ENCODE results near the gene COBL.

The COBL gene

DNA sequence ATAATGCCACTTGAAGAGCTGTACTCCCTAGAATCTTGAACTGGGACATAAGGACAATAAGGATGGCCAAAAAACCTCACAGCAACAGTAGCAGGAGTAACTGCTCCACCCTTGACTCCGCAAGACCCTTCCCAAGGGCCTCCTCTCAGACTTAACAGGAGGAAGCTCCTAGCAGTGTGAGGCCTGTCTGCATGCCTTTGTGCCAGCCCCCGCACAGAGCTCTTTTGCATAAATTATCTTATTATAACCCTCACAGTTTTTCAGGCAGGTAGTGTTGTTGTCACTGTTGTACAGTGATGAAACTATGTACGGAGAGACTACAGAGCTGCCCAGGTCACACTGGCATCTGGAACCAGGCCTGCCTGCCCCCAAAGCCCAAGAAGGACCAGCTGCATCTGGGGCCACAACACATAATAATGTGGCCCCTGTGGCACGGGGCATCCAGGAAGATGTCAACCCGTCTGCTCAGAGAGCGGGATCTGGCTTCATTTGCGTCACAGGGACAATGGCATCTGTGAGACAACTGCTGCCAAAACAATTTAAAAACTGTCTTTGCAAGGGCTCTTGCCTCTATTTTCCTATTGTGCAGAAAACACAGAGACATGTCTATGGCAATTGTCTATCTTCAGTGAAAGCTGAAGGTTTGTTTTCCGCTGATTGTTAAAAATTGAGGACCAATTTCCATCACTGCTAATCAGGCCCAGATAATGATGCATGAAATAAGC is 284.7 kb downstream of the COBL start:
- H3K18ac ChIP-seq (ENCODE audit: low read length): no peak overlapping the region
- H3K27me3 ChIP-seq (ENCODE audit: control insufficient read depth in 3 of 3, insufficient read depth in 3 of 3, low read depth in 1 of 3, low read length in 3 of 3): no peaks in the 10 kb centered on the region
- no peak overlapping the region for H4K8ac ChIP-seq (ENCODE audit: low read depth, low read length)
- H2AK5ac ChIP-seq (ENCODE audit: low read depth, low read length): no peak overlapping the region
- no peak overlapping the region for H4K91ac ChIP-seq (ENCODE audit: low read depth, low read length, poor library complexity)
- no peak overlapping the region for H3K4ac ChIP-seq (ENCODE audit: low read length)
- no peak overlapping the region for H2BK15ac ChIP-seq (ENCODE audit: low read length)
- no peak overlapping the region for H3K23ac ChIP-seq (ENCODE audit: low read depth, low read length, poor library complexity)
- H3K27ac ChIP-seq (replicated peaks; ENCODE audit: low read length): no peak overlapping the region
- no peaks in the 10 kb centered on the region for H3K79me1 ChIP-seq (ENCODE audit: low read depth, low read length)
- peak overlapping the region; percentile 79 for H2BK5ac ChIP-seq (ENCODE audit: low read length)
- no peak overlapping the region for H3K4me2 ChIP-seq (ENCODE audit: insufficient read depth, low read length, poor library complexity, severe bottlenecking)
- no peak overlapping the region for H2BK12ac ChIP-seq (ENCODE audit: low read length)
- no CpG with 5 or more reads among the region's 8 CpGs for WGBS, 2 donors (ENCODE audit: extremely low coverage in 2 of 2, insufficient read length in 2 of 2, insufficient replicate concordance in 1 of 2)
- no peak overlapping the region for H3K9ac ChIP-seq (ENCODE audit: low read depth, low read length, poor library complexity)
- no peaks in the 10 kb centered on the region for H3K36me3 ChIP-seq (replicated peaks in 1 of 2; ENCODE audit: control insufficient read depth in 2 of 2, insufficient read depth in 2 of 2, low read length in 2 of 2)
- no peak for DNase-seq (ENCODE audit: low spot score)
- no peak overlapping the region for H3K14ac ChIP-seq (ENCODE audit: low read length)
- H2BK120ac ChIP-seq (ENCODE audit: low read depth, low read length): no peak overlapping the region
- no peak overlapping the region for H2AFZ ChIP-seq (ENCODE audit: low read length)
- H3K4me1 ChIP-seq (ENCODE audit: control insufficient read depth in 2 of 2, insufficient read depth in 1 of 2, low read depth in 1 of 2, low read length in 2 of 2): peaks cover 0 to 6% of the 10 kb centered on the region in 2 donors
- no peaks in the 10 kb centered on the region for H3K9me3 ChIP-seq (replicated peaks in 1 of 2; ENCODE audit: control insufficient read depth in 2 of 2, insufficient read depth in 1 of 2, low read depth in 1 of 2, low read length in 2 of 2)
- H3K4me3 ChIP-seq (ENCODE audit: low read length in 2 of 2): no peak overlapping the region

DNA sequence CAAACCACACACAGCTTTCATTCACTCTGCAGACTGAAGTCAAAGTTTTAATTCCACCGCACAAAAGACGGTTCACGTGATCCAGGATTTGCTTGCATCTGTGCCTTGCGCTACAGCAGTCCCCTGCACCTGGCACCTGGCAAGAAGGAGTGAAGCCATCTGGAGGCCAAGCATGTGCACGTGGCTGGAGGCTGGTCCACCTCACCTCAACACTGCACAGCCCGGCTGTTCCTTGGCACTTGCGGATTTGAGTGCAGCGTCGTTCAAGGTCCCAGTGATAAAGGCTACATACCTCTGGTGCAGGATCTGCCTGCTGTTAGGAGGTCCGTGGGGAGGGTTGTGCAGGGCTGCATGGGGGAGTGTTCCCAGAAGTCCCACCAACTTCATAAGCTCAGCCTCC is 285.4 kb downstream of the COBL start:
- no peak overlapping the region for H2BK120ac ChIP-seq (ENCODE audit: low read depth, low read length)
- H3K14ac ChIP-seq (ENCODE audit: low read length): no peak overlapping the region
- H2BK12ac ChIP-seq (ENCODE audit: low read length): no peak overlapping the region
- H3K18ac ChIP-seq (ENCODE audit: low read length): peak overlapping the region; percentile 60
- H4K91ac ChIP-seq (ENCODE audit: low read depth, low read length, poor library complexity): no peak overlapping the region
- WGBS, 2 donors (ENCODE audit: extremely low coverage in 2 of 2, insufficient read length in 2 of 2, insufficient replicate concordance in 1 of 2): no CpG with 5 or more reads among the region's 10 CpGs
- H3K79me1 ChIP-seq (ENCODE audit: low read depth, low read length): no peaks in the 10 kb centered on the region
- no peak for DNase-seq (ENCODE audit: low spot score)
- no peak overlapping the region for H2AFZ ChIP-seq (ENCODE audit: low read length)
- no peak overlapping the region for H3K27ac ChIP-seq (replicated peaks; ENCODE audit: low read length)
- no peak overlapping the region for H3K4me2 ChIP-seq (ENCODE audit: insufficient read depth, low read length, poor library complexity, severe bottlenecking)
- H2BK15ac ChIP-seq (ENCODE audit: low read length): no peak overlapping the region
- peak overlapping the region; percentile 78 for H2AK5ac ChIP-seq (ENCODE audit: low read depth, low read length)
- H2BK5ac ChIP-seq (ENCODE audit: low read length): peak overlapping the region; percentile 79
- no peak overlapping the region for H3K4me3 ChIP-seq (ENCODE audit: low read length in 2 of 2)
- H3K4ac ChIP-seq (ENCODE audit: low read length): no peak overlapping the region
- no peak overlapping the region for H3K9ac ChIP-seq (ENCODE audit: low read depth, low read length, poor library complexity)
- H3K23ac ChIP-seq (ENCODE audit: low read depth, low read length, poor library complexity): peak overlapping the region; percentile 17
- no peak overlapping the region for H4K8ac ChIP-seq (ENCODE audit: low read depth, low read length)
- no peaks in the 10 kb centered on the region for H3K36me3 ChIP-seq (replicated peaks in 1 of 2; ENCODE audit: control insufficient read depth in 2 of 2, insufficient read depth in 2 of 2, low read length in 2 of 2)
- peaks cover 0 to 6% of the 10 kb centered on the region in 2 donors for H3K4me1 ChIP-seq (ENCODE audit: control insufficient read depth in 2 of 2, insufficient read depth in 1 of 2, low read depth in 1 of 2, low read length in 2 of 2)
- no peaks in the 10 kb centered on the region for H3K27me3 ChIP-seq (ENCODE audit: control insufficient read depth in 3 of 3, insufficient read depth in 3 of 3, low read depth in 1 of 3, low read length in 3 of 3)
- H3K9me3 ChIP-seq (replicated peaks in 1 of 2; ENCODE audit: control insufficient read depth in 2 of 2, insufficient read depth in 1 of 2, low read depth in 1 of 2, low read length in 2 of 2): no peaks in the 10 kb centered on the region

- H3K18ac ChIP-seq (ENCODE audit: low read length): no peak overlapping the region
- H3K9me3 ChIP-seq (replicated peaks in 1 of 2; ENCODE audit: control insufficient read depth in 2 of 2, insufficient read depth in 1 of 2, low read depth in 1 of 2, low read length in 2 of 2): no peaks in the 10 kb centered on the region
- no peak overlapping the region for H2BK5ac ChIP-seq (ENCODE audit: low read length)
- no peak overlapping the region for H2BK12ac ChIP-seq (ENCODE audit: low read length)
- H2AK5ac ChIP-seq (ENCODE audit: low read depth, low read length): no peak overlapping the region
- H4K91ac ChIP-seq (ENCODE audit: low read depth, low read length, poor library complexity): no peak overlapping the region
- no peak overlapping the region for H3K14ac ChIP-seq (ENCODE audit: low read length)
- no CpG with 5 or more reads among the region's 4 CpGs for WGBS, 2 donors (ENCODE audit: extremely low coverage in 2 of 2, insufficient read length in 2 of 2, insufficient replicate concordance in 1 of 2)
- H3K9ac ChIP-seq (ENCODE audit: low read depth, low read length, poor library complexity): no peak overlapping the region
- no peak overlapping the region for H4K8ac ChIP-seq (ENCODE audit: low read depth, low read length)
- H3K79me1 ChIP-seq (ENCODE audit: low read depth, low read length): no peaks in the 10 kb centered on the region
- no peaks in the 10 kb centered on the region for H3K36me3 ChIP-seq (replicated peaks in 1 of 2; ENCODE audit: control insufficient read depth in 2 of 2, insufficient read depth in 2 of 2, low read length in 2 of 2)
- no peak overlapping the region for H3K4ac ChIP-seq (ENCODE audit: low read length)
- no peak overlapping the region for H2AFZ ChIP-seq (ENCODE audit: low read length)
- no peak overlapping the region for H3K4me2 ChIP-seq (ENCODE audit: insufficient read depth, low read length, poor library complexity, severe bottlenecking)
- peaks cover 0 to 6% of the 10 kb centered on the region in 2 donors for H3K4me1 ChIP-seq (ENCODE audit: control insufficient read depth in 2 of 2, insufficient read depth in 1 of 2, low read depth in 1 of 2, low read length in 2 of 2)
- no peaks in the 10 kb centered on the region for H3K27me3 ChIP-seq (ENCODE audit: control insufficient read depth in 3 of 3, insufficient read depth in 3 of 3, low read depth in 1 of 3, low read length in 3 of 3)
- no peak overlapping the region for H3K4me3 ChIP-seq (ENCODE audit: low read length in 2 of 2)
- H2BK120ac ChIP-seq (ENCODE audit: low read depth, low read length): no peak overlapping the region
- no peak overlapping the region for H3K23ac ChIP-seq (ENCODE audit: low read depth, low read length, poor library complexity)
- H2BK15ac ChIP-seq (ENCODE audit: low read length): no peak overlapping the region
- no peak overlapping the region for H3K27ac ChIP-seq (replicated peaks; ENCODE audit: low read length)
- no peak for DNase-seq (ENCODE audit: low spot score)
Measured at GRCh38 chr7:51029701-51030191, 286.9 kb downstream of the COBL start.

DNA sequence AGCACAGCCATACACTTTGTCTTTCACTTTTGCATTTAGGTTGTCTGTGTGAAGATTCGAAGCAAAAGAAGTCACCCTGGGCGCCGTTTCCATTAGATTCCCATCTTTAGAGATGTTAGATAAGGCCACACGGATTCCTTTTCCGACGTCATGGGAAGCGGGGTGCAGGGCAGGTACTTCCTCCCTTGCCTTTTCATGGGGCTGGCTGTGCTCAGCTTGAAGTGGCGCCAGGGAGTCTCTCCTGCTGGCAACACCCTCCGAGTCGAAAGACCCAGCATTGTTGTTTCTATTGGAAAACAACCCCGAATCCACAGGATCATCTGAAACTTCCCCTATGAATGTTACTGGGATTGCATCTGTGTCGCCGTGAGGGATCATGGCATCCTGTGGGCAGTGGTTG is 287.5 kb downstream of the COBL start:
- Histone ChIP-seq H3K4ac (ENCODE audit: low read length) (no peak overlapping the region), H2BK120ac (ENCODE audit: low read depth, low read length) (no peak overlapping the region), H2AFZ (ENCODE audit: low read length) (no peak overlapping the region), H2BK12ac (ENCODE audit: low read length) (no peak overlapping the region), H3K14ac (ENCODE audit: low read length) (no peak overlapping the region), H2BK5ac (ENCODE audit: low read length) (no peak overlapping the region), H3K4me2 (ENCODE audit: insufficient read depth, low read length, poor library complexity, severe bottlenecking) (no peak overlapping the region), H3K27ac (replicated peaks; ENCODE audit: low read length) (no peak overlapping the region), H3K27me3 (ENCODE audit: control insufficient read depth in 3 of 3, insufficient read depth in 3 of 3, low read depth in 1 of 3, low read length in 3 of 3) (no peaks in the 10 kb centered on the region), H3K4me3 (ENCODE audit: low read length in 2 of 2) (no peak overlapping the region), H3K9ac (ENCODE audit: low read depth, low read length, poor library complexity) (no peak overlapping the region), H3K9me3 (replicated peaks in 1 of 2; ENCODE audit: control insufficient read depth in 2 of 2, insufficient read depth in 1 of 2, low read depth in 1 of 2, low read length in 2 of 2) (no peaks in the 10 kb centered on the region), H2BK15ac (ENCODE audit: low read length) (no peak overlapping the region), H2AK5ac (ENCODE audit: low read depth, low read length) (no peak overlapping the region), H3K18ac (ENCODE audit: low read length) (no peak overlapping the region), H4K91ac (ENCODE audit: low read depth, low read length, poor library complexity) (no peak overlapping the region), H4K8ac (ENCODE audit: low read depth, low read length) (no peak overlapping the region), H3K79me1 (ENCODE audit: low read depth, low read length) (no peaks in the 10 kb centered on the region), H3K23ac (ENCODE audit: low read depth, low read length, poor library complexity) (no peak overlapping the region), H3K4me1 (ENCODE audit: control insufficient read depth in 2 of 2, insufficient read depth in 1 of 2, low read depth in 1 of 2, low read length in 2 of 2) (peaks cover 0 to 5% of the 10 kb centered on the region in 2 donors), H3K36me3 (replicated peaks in 1 of 2; ENCODE audit: control insufficient read depth in 2 of 2, insufficient read depth in 2 of 2, low read length in 2 of 2) (no peaks in the 10 kb centered on the region)
- WGBS, 2 donors (ENCODE audit: extremely low coverage in 2 of 2, insufficient read length in 2 of 2, insufficient replicate concordance in 1 of 2): no CpG with 5 or more reads among the region's 13 CpGs
- no peak for DNase-seq (ENCODE audit: low spot score)
